ENCODE data around the gene MSANTD1. TPM values are rescaled to one million over a fixed set of nuclear protein-coding genes. Genes with fewer than 3 reads are reported as not detected.

MSANTD1 gene
- polyA plus RNA-seq, 1 experiment, result 0.04 TPM

- ChIA-PET POLR2A (interaction anchor here (0.7 to 1.0 kb wide), 2 partner anchors 15 to 25 kb away, joined by 3 read pairs; no protein-coding TSS in a partner anchor), CTCF (interaction anchor here (1.0 to 1.5 kb wide), 2 partner anchors 32 to 255 kb away, joined by 3 to 12 read pairs; no protein-coding TSS in a partner anchor)
- Histone ChIP-seq H3K9me3 (ENCODE audit: control insufficient read depth, insufficient read depth, low read length) (no peaks in the 10 kb centered on the region; the same call in 1 of the 2 replicates), H3K27me3 (ENCODE audit: control insufficient read depth, insufficient read depth, low read length) (no peaks in the 10 kb centered on the region), H3K4me3 (ENCODE audit: low read depth, low read length) (no peak overlapping the region), H3K27ac (ENCODE audit: low read depth, low read length) (no peak overlapping the region)
- TF ChIP-seq, protein P1, sequence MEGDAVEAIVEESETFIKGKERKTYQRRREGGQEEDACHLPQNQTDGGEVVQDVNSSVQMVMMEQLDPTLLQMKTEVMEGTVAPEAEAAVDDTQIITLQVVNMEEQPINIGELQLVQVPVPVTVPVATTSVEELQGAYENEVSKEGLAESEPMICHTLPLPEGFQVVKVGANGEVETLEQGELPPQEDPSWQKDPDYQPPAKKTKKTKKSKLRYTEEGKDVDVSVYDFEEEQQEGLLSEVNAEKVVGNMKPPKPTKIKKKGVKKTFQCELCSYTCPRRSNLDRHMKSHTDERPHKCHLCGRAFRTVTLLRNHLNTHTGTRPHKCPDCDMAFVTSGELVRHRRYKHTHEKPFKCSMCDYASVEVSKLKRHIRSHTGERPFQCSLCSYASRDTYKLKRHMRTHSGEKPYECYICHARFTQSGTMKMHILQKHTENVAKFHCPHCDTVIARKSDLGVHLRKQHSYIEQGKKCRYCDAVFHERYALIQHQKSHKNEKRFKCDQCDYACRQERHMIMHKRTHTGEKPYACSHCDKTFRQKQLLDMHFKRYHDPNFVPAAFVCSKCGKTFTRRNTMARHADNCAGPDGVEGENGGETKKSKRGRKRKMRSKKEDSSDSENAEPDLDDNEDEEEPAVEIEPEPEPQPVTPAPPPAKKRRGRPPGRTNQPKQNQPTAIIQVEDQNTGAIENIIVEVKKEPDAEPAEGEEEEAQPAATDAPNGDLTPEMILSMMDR (IDR thresholded peaks at IDR 0.05; ENCODE audit: low read depth, low read length), result no peak
- no peak for DNase-seq (ENCODE audit: low read depth, low spot score)
Observed at GRCh38 chr4:3225071-3225850, 23.7 kb upstream of the MSANTD1 start.

GRCh38 chr4:3225936-3226335 is 23.0 kb upstream of the MSANTD1 start:
- ChIA-PET CTCF (interaction anchor here (1.0 kb wide), 1 partner anchor 32 kb away, joined by 3 read pairs; no protein-coding TSS in a partner anchor), POLR2A (no interaction called here)
- Histone ChIP-seq H3K27ac (ENCODE audit: low read depth, low read length) (no peak overlapping the region), H3K4me3 (ENCODE audit: low read depth, low read length) (no peak overlapping the region), H3K27me3 (ENCODE audit: control insufficient read depth, insufficient read depth, low read length) (no peaks in the 10 kb centered on the region), H3K9me3 (ENCODE audit: control insufficient read depth, insufficient read depth, low read length) (no peaks in the 10 kb centered on the region; the same call in 1 of the 2 replicates)
- no peak for DNase-seq (ENCODE audit: low read depth, low spot score)
- TF ChIP-seq, protein P1 (IDR thresholded peaks at IDR 0.05; ENCODE audit: low read depth, low read length), result no peak

GRCh38 chr4:3226467-3226866 is 22.5 kb upstream of the MSANTD1 start:
- POLR2A ChIA-PET, result no interaction called here
- no peaks in the 10 kb centered on the region for H3K27me3 ChIP-seq (ENCODE audit: control insufficient read depth, insufficient read depth, low read length)
- TF ChIP-seq, protein P1 (IDR thresholded peaks at IDR 0.05; ENCODE audit: low read depth, low read length), result no peak
- no peaks in the 10 kb centered on the region; the same call in 1 of the 2 replicates for H3K9me3 ChIP-seq (ENCODE audit: control insufficient read depth, insufficient read depth, low read length)
- CTCF ChIA-PET, result no interaction called here
- no peak overlapping the region for H3K27ac ChIP-seq (ENCODE audit: low read depth, low read length)
- H3K4me3 ChIP-seq (ENCODE audit: low read depth, low read length), result no peak overlapping the region
- no peak for DNase-seq (ENCODE audit: low read depth, low spot score)

- CTCF ChIA-PET, result no interaction called here
- TF ChIP-seq, protein P1 (IDR thresholded peaks at IDR 0.05; ENCODE audit: low read depth, low read length), result no peak
Observed at GRCh38 chr4:3226944-3227343, 22.0 kb upstream of the MSANTD1 start.

More at GRCh38 chr4:3226944-3227343, 22.0 kb upstream of the MSANTD1 start:
- POLR2A ChIA-PET, result no interaction called here
- Histone ChIP-seq H3K27me3 (ENCODE audit: control insufficient read depth, insufficient read depth, low read length) (no peaks in the 10 kb centered on the region), H3K27ac (ENCODE audit: low read depth, low read length) (no peak overlapping the region), H3K4me3 (ENCODE audit: low read depth, low read length) (no peak overlapping the region), H3K9me3 (ENCODE audit: control insufficient read depth, insufficient read depth, low read length) (no peaks in the 10 kb centered on the region; the same call in 1 of the 2 replicates)
- no peak for DNase-seq (ENCODE audit: low read depth, low spot score)

Data from AG04450 (cell line).